Globus pallidus (tissue), 1 donor: ENCODE measurements around the gene MRGPRE.

Source experiments
- DNase-seq: peaks from one replicate; pipeline ENCODE4 v3.0.0-alpha.2; 2015; ENCODE audit warnings: low spot score

Gene MRGPRE

GRCh38 chr11:3213659-3214419 lies 18.4 kb downstream of the MRGPRE start:
- DNase-seq = no peak

- no peak for DNase-seq
Measured at GRCh38 chr11:3208272-3208671, 23.9 kb downstream of the MRGPRE start.

DNA sequence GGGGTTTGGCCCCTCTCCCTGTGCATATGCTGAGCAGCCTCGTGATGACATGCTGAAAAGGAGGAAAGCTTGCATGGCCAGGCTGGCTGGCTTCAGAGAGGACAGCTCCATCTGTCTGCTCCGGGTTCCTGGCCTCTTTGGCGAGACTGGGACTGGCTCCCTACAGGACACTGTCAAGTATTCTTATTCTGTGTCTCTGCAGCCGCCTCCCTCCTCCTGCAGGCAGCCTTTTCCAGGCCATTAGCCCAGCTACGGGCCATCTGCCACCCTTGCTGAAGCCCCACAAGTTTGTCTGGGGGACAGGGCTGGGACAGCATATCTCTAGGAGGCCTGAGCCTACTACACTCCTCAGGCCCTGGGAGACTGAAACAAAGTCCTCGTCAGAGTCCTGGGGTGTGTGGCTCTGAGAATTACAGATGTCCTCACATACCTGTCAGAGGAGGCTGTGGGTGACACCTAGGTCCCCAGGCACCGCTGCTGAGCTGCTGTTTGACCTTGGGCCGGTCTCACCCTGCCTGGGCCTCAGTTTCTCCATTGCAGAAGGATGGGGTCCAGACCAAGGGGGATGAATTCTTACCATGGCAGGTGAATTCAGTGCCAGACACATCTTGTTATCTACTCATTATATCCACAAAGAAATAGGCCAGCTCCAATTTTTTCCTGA lies 24.6 kb downstream of the MRGPRE start:
- no peak for DNase-seq

GRCh38 chr11:3206922-3207204 lies 25.4 kb downstream of the MRGPRE start:
- DNase-seq = no peak

GRCh38 chr11:3206156-3206921 lies 25.9 kb downstream of the MRGPRE start:
- DNase-seq = no peak

GRCh38 chr11:3205261-3206155 lies 26.7 kb downstream of the MRGPRE start:
- DNase-seq = no peak

DNA sequence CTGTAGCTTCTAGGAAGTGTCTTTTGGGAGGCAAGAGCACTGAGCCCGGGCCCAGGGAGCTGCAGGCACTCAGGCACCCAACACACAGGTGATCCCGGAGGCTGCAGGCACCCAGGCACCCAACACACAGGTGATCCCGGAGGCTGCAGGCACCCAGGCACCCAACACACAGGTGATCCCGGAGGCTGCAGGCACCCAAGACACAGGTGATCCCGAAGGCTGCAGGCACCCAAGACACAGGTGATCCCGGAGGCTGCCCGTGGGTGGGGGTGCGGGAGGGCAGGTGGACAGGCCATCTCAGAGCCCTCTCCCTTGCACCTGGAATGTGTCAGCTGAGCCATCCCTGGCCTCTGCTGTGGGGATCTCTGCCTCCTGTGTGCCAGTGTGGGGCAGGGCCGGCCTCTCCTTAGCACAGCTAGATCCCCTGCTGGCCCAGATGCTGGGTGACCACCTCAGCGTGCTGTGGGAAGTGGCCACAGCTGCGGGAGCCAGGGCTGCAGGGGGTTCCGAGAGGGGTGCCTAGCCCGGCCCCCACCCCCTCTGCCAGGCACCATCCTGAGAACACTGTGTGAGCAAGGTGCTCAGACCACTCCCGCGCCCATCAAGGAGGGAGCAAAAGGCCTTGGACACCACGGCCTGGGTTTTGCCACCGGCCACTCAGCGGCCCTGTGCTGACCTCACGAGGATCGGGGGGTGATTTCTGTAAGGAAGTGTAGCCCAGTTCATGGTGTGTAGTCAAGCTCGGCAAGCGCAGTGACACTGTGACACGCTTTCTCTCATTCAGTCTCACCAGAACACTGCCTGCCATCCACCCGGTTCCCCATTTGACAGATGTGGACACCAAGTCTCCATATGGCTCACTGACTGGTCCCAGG lies 27.8 kb downstream of the MRGPRE start:
- no peak for DNase-seq

- DNase-seq = no peak
Measured at GRCh38 chr11:3203221-3204043, 28.8 kb downstream of the MRGPRE start.

- DNase-seq = no peak
Measured at GRCh38 chr11:3202759-3203158, 29.5 kb downstream of the MRGPRE start.

DNA sequence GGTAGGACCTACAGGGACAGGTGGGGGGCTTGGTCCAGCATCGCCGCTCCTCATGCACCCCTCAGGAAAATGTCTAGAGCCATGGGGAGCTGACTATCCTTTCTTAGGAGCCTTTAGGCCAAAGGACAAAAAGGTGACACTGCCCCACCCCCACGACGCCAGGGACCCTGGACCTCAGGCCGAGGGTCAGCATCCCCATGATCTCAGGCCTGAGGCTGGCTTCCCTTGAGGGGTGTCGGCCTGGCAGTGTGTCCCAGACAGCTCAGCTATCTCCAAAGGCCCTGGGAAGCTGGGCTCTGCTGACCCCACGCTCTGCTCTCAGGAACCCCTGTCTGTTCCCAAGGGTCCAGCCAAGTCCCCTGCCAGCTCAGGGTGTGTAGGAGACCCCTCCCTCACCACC lies 29.9 kb downstream of the MRGPRE start:
- no peak for DNase-seq

GRCh38 chr11:3201677-3202181 lies 30.5 kb downstream of the MRGPRE start:
- no peak for DNase-seq

DNA sequence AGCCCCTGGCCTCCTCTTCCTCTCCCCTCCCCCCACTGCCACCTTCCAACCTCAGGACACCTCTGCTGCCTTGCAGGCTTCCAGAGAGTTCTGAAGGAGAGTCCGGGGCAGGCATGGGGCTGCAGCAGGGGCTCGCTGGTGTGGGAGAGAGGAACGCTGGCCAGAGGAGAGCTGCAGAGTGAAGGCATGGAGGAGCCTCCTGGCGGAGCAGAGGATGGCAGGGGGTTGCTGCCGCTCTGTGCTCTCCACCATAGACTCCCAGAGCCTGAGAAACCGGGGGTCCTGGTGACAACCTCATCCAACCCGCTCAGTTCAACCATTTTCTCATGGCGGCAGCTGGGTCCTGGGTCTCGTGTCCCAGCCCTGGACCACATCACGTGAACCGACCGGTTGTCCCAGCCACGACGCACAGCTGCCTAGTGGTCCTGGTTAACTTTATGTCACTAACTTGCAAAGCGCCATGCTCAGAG lies 31.1 kb downstream of the MRGPRE start:
- no peak for DNase-seq

DNA sequence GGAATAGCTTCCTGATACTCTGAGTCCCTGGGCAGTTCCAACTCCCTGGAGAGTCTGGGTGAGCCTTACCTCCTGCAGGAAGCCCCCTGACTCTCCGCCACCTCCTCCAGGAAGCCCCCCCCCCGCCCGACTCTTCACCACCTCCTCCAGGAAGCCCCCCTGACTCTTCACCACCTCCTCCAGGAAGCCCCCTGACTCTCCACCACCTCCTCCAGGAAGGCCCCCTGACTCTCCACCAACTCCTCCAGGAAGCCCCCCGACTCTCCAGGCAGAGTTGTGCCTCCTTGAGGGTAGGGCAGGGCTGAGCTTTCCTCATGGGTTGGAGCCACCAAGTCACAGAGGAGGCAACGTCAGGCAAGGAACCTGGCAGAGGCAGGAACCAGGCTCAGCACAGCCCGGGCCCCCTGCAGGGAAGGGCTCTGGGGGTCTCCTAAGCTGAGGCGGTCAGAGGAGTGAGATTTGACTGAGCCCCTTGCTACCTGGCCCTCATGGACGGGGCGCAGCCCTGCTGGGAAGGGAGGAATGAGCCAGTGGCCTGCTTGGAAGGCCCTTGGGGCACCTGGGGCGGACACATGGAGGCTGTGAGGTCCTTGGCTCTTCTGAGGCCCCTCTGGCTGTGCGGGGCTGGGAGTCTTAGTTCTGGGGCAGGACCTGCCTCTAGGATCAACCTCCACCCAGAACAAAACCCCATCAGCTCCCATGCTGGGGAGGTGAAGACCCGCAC lies 31.7 kb downstream of the MRGPRE start:
- DNase-seq = no peak

DNA sequence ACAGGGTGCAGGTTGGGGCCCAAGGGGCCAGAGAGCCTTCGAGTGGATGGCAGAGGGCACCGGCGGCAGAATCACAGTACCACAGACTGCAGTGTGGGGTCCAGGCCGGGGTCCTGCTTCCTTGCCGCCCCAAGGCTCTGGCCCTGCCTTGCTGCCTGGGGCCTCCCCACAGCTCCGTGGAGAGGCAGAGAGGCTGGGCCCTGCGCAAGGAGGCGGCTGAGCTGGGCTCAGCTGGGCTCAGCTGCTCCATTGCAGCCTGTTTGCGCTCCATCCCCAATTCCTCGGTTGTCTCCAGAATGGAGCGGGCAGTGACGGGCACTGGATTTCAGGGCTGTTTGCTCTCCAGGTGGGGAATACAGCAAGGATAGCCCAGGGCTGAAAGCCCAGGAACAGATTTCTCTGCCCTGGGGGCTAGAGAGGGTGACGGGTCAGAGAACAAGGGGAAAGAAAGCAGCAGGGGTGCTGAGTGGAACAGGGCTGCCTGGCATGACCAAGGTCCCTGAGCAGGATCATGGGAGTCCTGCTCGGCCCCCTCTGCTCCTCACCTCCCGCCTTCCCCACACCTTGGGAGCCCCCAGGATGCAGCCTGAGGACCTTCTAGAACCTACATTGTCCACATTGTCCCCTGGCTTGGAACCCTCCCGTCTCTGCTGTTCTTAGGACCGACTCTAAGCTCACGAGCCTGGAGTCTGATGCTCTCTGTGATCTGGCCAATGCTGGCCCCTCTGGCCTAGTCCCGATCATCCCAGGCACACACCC lies 32.5 kb downstream of the MRGPRE start:
- no peak for DNase-seq

DNA sequence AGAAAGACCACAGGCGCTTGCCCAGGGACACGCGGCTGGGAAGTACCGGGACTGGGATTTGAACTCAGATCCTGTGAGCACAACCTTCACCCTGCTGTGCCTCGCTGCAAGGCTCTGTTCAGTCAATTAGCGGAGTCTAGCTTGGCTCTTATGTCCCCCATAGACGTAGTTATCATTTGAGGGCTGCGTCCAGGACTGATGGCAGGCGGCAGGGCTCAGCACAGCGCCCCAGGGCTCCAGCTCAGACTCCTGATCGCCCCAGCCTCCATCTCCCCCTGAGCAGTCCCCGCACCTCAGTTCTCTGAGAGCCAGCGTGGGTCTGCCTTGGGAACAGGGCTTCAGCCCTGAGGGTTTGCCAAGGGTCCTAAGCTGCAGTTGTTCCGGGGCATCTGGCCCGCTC lies 33.4 kb downstream of the MRGPRE start:
- DNase-seq = no peak

GRCh38 chr11:3197878-3198528 lies 34.2 kb downstream of the MRGPRE start:
- DNase-seq = no peak

GRCh38 chr11:3197044-3197695 lies 35.0 kb downstream of the MRGPRE start:
- no peak for DNase-seq
